Ureter (tissue), 1 donor: ENCODE data around the gene MOCOS. TPM values are rescaled to one million over a fixed set of nuclear protein-coding genes. Genes with fewer than 3 reads are reported as not detected.

Experiments
- DNase-seq: peaks from one replicate; pipeline ENCODE4 v3.0.0-alpha.2; 2020; ENCODE audit warnings: low spot score
- total RNA-seq: library from RNA; stranded (reverse); gene quantifications from one replicate; pipeline ENCODE4 v1.2.4, GENCODE V29; 2023
- donor health status: DM: yes; HTN: yes; CAD: no.

MOCOS gene
- total RNA-seq, 1 donor from 2014 or later: 38.0 TPM

DNA sequence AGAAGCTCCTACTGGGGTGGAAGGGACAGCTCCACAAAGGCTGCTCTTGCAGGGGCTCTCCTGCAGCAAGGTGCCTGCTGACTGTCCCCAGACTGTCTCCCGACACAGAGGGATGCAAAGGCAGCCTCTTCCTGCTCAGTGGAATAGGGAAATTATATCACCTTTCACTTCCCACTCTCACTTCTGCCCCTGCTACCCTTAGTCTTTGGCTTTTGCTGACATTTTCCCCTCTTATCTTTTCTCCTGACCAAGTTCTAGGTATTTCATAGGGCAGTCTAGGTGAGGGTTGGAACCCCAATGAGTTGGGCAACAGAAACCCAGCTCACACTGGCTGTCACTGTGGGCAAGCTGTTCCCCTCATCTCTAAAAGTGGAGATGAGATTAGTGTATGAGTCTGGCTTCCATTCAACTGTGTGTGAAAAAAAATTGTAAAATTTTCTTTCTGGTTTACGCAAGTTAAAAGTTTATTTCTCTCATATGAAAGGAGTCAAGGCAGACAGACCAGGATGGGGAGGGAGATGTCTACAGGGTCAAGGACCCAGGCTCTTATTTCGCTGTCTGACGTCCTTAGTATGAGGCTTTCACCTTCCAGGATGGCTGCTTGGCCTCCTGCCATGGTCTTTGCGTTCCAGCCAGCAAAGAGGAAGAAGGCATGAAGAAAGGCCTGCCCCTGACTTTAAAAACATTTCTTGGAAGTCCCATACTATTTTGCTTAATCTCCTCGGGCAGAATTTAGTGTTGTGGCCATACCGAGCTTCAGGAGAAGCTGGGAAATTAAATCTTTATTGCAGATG lies 7.5 kb upstream of the MOCOS start:
- peak; percentile 76 for DNase-seq

DNA sequence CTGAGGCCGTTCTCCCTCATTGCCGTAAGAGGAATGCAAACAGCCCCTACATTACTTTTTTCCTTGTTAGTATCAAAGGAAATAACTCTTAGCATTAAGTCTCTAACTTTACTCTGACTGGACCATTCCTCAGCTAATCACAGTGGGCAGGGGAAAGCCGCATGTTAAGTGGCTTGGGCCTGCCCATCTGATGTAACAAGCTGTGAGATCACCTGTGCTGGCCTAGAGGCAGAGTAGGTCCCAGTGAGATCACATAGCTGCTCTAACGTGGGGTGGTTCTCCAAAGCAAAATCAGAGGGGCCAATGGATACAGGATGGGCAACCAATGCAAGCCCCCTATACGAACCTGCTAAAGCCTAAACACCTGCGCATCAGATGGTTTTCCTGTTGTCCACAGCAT lies 5.9 kb upstream of the MOCOS start:
- no peak for DNase-seq

DNA sequence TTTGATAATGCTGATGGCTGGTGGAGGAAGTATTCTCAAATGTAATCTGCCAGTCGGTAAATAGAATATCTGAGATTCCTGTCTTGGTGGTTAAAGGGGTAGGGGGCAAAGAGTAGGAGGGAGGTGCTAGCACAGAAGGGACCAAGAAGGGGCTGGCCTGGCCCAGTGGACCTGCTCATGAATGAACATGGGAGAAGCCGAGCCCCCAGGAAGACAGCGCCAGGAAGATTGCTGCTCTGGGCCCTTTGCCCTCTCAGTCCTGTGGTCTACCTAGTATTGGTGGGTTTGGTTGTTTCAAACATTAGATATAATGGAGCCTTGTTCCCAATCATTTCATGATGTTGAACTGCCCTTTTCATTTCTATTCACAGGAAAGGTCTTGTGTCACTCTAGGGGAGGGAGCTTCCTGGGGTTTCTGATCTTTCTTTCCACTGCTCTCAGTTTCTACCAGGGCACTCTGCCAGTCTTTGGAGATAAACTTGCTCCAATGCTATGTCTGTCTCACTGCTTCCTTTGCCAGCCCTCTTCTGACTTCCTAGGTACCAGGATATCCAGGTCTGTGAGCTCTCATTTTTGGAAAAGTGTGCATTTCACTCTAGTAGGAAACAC lies 5.3 kb upstream of the MOCOS start:
- DNase-seq: no peak

DNA sequence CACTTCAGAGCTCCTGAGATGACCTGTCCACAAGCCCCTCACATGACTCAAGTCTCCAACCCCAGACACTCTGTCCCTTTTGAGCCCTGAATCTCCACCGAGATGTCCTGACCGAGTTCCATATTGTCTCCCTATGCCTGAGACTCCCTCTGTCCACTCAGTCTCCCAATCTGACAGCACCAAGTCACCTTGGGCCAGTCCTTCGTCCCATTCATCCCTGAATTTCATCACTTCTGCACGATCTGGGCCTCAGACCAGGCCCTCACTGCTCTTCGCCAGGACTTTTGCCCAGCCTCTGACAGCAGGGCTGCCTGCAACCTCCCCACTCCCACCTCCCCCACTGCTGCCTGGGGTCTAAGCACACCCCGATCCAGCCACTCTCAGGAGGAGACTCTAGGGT lies 4.3 kb upstream of the MOCOS start:
- no peak for DNase-seq

DNA sequence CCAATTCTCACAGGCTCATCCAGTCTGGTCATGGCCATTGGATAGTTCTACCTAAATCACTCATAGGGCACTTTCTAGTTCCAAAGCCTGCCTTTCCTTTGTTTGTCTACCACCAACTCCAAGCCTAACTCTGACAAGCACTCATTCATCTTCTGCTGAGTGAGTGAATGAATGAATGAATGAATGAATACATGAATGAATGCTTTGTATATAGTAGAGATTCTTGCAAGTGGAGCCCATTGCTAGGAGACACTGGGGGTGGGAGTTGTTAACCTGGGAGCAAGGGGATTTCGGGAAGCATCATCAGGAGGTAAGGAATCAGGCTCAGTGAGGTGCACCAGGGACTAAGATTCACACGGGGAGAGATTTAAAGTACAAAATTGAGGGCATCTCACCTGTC lies 3.3 kb upstream of the MOCOS start:
- no peak for DNase-seq

DNA sequence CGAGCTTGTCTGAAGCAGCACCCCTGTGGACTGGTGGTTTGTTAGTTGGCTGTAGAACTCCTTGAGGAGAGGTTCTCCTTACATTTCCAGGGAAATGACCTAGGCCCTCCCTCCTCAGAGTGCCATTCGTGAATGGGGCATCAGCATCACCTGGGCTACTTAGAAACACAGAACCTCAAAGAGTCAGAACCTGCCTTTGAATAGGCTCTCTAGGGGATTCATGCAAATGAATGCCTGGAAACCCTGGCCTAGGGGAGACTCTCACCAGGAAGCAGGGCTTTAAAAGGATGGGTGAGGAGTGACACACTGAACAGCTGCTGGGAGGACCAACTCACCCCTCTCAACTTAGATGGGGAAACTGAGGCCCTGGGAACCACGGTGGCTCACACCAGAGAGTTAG lies 2.1 kb upstream of the MOCOS start:
- DNase-seq: no peak

DNA sequence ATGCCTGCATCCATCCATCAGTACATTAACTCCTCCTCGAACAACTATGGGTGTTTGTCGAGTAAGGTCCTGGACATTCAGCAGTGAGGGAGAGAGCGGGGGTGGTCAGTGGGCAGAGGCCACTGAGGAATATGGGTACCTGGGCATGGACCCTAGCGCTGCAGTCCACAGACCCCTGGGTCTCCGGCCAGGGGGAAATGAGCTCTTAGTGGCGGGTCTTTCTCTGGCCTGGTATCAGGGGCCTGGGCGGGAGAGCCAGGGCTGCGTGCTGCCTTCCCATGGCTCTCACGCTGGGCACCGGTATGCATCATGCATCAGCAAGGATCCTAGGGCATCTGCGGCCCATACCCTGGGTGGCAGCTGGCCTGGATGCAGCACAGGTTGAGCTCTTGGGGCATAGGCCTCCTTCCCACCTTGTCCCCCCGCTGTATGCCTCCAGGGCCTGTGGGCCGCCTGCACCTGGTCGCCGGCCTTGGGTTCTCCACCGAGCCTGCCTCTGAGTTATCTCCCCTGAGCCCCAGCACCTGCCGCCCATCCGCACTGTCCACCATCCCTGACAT lies 1.3 kb upstream of the MOCOS start:
- DNase-seq: no peak

DNA sequence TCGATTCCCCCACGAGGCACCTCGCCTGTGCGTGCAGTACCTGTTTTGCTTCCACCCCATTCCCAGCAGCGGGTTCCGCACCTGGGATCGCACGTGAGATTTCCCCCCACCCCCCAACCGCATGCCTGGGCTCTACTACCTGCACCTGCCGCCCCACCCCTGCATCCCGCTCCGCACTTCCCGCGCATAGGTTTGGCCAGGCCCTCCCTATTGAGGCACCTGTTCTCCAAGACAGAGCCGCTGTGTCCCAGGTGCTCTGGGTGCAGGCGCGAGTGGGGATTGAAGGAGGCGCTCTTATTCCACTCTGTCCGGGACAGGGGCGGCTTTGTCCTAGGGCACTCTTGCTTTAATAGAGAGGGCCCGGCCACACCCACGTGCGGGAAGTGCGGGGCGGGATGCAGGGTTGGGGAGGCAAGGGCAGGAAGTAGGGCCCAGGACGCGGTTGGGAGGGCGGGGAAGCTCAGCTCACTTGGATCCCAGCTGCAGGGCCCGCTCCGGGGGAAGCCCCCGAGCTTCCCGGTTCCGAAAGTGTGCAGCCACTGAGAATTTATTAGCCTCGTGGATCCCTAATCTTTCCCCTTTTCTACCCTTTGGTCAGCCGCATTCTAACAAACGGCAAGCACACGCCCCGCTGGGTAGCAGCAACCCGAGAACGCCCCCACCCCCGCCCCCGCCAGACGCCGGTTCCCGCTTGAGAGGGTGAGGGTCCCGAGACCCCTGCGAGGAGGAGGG lies 670 bp upstream of the MOCOS start:
- DNase-seq: peak; percentile 64

DNA sequence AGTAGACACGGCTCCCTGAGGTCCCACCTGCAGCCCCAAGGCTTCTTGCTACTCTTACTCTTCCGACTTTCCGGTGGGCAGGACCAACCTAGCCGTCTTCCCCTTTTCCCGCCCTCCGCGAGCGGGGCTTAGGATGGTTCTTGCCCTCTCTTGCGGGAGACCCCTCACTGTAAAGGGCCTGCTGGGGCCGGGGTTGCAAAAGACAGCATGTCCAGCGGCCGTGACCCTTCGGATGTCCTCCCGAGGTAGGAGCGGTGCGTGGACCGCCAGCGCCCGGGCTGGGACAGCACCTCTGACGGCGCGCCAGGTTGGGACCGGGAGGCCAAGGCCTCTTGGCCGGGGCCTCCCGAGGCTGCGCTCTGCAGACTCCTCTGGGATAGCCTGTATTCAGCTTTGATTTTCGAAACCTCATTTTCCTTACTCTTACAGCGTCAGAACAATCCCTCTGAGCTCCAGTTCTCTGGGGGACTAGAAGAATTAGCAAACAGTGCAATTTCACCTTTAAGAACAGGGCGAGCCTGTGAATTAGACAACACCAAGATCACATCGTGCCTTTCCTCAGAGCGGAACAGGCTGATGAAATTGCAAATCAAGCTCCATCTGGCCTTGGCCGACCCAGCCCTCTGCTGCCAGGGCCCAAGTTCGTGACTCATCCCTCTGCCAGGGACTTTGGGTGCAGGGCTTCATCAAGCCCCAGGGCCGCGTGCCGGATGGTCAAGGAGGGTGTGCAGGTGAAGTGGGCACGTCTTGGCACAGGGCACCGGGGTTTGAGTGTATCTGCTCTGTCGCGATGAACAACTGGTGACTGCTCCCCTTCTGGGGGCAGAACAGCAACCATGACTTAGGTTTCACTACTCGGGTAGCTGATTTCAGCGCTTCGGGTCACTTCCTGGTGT lies 777 bp downstream of the MOCOS start:
- DNase-seq: peak; percentile 54

DNA sequence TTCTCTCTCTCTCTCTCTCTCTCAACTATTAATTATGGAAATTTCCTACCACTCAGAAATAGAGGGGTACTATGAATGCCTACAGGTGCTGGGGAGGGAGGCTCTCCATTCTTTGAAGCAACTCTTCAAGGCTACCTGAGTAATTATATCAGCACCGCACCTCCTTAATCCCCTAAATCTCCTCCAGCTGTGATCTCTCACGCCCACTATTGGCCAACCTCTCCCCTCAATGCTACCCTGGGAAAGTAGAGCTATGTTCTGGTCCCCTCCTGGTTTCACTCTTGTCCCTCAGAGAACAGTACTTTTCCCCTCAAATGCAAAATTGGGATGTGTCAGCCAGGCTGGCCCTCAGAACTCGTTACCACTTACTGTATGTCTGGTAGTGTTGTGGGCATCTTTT lies 1.6 kb downstream of the MOCOS start:
- no peak for DNase-seq

DNA sequence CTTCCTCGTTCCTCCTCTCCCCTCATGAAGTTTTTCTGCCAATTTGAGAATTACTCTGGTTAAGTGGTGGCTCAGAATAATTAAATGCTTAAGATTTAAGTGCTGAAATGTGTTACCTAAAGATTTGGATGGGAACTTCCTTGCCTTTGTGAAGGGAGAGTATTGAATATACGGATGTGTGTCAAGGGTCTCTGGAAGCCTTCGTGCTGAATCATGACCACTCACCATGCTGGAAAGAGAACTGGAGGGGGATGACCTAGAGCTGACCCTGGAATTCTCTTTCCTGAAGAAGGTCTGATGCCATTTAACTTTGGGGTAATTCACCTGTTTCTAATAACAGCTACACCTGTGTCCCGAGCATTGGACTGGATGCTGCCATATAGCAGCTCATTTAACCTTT lies 2.2 kb downstream of the MOCOS start:
- no peak for DNase-seq

DNA sequence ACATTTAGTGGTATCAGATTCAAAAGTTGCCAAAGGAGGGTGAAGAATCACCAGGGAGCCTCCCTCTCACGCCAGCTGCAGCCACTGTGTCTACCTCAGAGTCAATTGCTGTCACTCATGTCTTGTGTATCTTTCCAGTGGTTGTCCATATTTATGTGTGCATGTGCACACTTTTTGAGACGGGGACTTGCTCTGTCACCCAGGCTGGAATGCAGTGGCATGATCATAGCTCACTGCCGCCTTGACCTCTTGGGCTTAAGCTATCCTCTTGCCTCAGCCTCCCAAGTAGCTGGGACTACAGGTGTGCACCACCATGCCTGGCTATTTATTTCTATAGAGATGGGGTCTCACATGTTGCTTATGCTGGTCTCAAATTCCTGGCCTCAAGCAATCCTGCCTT lies 4.0 kb downstream of the MOCOS start:
- DNase-seq: no peak

DNA sequence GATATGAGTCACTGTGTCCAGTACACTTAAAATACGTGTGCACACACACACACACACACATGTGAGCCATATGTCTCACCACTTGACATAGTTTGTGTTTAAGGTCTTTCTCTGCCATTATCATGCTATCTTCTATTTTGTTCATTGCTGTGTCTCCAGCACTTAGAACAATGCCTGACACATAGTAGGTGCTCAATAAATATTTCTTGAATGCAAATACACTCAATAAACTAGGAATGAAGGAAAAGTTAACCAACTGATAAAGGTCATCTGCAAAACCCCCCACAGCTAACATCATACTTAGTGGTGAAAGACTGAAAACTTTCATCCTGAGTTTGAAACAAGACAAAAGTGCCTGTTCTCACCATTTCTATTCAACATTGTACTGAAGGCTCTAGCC lies 4.4 kb downstream of the MOCOS start:
- DNase-seq: no peak

DNA sequence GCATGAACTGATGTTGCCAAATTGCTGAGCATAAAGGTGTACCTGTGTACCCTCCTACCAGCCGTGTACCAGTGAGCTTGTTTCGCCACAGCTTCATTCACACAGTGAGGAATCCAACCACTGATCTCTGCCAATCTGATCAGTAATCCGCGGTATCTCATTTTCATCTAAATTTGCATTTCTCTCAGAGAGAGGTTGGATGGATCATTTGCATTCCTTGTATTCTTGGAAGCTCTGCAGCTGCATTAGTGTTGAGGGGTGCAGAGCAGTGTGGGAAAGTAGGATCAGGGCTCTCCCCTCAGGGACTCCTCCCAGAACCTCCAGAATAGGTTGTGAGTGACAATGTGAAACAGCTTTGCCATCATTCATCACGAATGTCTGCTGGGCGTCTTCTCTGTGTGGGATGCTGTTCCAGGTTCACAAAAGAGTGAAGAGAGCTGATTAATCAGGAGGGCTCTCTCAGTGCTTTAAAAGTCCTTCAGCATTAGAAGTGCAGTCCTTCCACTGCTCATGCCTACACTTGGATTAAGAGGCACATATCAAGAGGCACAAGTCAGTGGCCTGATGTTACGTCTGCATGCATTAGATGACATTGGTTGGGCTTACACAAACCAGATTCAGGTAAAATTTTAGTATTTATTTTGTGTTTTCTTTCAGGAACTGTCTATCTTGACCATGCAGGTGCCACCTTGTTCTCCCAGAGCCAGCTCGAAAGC lies 7.5 kb downstream of the MOCOS start:
- DNase-seq: no peak

DNA sequence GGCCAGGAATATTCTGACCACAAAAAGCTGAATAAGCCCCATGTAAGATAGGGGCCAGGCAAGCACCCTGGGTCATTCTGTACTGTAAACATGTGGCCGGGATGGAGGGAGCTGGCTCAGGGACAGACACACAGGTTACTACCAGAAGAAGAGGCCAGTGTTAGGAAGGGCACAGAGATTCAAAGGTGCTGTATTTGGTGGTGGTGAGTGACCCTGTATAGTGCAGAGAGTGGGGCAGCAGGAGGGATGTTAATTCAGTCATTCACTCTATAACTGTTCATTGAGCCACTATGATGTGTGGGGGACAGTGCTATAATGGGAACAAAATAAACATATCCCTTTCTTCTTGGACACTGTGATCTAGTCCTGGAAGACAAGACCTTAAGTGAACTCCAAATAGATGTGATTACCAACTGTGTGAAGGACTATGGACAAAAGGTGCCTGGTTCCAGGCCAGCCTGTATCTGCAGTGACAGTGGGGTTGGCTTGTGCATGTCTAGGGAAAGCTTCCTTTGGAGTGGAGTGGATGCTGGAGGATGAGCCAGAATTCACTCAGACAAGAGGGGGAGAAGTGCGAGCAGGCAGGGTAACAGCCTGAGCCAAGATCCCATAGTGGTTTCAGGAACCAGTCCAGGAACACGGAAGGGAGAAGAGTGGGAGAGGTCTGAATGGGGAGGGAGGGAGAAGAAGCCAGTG lies 8.3 kb downstream of the MOCOS start:
- no peak for DNase-seq

DNA sequence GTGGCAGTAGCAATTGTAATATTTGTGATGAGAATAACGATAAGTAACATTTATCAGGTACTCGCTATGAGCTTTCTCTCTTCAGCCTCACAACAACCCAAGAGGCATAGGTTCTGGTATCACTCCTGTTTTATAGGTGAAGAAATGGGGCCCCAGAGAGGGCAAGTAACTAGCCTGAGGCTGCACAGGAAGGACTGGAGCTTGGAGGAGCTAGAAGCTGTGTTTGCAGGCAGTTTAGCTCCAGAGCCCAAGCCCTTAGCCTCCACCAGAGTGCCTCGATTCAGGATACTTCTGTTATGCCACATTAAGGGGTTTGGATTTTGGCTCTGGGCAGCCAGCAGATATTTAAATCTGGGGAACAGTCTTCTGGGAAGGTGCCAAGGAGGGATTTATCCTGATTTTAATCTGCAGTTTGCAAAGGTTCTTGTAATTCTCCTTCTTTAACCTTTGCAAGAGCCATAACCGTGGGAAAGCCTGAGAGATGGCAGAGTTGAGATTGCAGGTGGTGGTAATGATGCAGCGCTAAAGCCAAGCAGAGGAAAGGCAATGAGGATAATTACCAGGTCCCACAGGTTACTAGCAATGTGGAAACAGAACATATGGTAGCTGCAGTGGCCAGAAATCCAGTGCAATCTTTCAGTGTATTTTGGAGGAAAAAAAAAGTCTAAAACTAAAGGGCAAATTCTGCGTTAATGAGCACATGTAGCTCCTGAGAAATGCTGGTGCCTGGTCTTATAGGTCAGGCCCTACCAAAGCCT lies 9.1 kb downstream of the MOCOS start:
- DNase-seq: no peak

DNA sequence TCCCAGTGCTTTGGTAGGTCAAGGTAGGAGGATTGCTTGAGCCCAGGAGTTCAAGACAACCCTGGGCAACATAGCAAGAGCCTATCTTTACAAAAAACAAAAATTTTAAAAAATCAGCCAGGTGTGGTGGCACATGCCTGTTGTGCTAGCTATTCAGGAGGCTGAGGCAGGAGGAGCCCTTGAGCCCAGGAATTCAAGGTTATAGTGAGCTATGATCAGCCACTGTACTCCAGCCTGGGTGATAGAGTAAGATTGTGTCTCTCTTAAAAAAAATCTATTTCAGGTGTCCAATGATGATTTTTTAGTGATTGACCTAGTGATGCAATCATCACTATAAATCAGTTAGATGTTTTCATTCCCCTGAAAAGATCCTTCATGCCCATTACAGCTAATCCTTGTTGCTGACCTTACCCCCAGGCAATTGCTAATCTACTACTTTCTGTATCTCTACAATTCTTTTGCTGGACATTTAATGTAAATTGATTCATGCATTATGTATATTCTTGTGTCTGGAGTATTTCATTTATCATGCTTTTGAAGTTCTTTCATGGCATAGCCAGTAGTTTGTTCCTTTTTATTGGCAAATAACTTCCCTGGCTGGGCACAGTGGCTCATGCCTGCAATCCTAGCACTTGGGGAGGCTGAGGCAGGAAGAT lies 10.3 kb downstream of the MOCOS start:
- DNase-seq: no peak

DNA sequence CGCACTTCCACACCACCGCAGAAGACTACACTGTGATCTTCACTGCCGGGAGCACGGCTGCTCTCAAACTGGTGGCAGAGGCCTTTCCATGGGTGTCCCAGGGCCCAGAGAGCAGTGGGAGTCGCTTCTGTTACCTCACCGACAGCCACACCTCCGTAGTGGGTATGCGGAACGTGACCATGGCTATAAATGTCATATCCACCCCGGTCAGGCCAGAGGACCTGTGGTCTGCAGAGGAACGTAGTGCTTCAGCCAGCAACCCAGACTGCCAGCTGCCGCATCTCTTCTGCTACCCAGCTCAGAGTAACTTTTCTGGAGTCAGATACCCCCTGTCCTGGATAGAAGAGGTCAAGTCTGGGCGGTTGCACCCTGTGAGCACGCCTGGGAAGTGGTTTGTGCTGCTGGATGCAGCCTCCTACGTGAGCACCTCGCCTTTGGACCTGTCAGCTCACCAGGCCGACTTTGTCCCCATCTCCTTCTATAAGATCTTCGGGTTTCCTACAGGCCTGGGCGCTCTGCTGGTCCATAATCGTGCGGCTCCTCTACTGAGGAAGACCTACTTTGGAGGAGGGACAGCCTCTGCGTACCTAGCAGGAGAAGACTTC lies 12.5 kb downstream of the MOCOS start:
- no peak for DNase-seq

DNA sequence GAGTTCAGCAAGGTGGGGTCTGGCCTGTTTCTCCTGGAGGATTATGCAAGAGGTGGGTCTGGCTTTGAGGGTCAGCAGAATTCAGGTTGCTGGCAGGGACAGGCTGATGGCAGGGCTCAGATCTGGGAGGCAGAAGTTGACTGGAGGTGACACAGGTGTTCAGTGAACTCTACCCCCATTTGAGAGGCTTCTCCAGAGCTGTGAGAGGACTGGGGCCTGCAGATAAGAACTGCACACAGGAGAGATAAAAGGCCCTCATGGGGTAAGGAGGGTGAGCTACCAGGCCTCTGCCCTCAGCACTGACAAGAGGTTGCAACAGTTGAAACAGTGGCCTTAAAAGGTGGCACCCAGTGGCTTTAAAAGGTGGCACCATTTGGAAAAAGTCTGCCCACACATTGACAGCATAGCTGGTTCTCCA lies 13.1 kb downstream of the MOCOS start:
- DNase-seq: no peak
